ENCODE data around the gene GATAD2A. TPM values are rescaled to one million over a fixed set of nuclear protein-coding genes. Genes with fewer than 3 reads are reported as not detected.

Gene GATAD2A
- polyA plus RNA-seq, 1 donor (not counting 4 experiments of a cell fraction or from before 2014, with no cell fraction given), result 28.4 TPM

DNA sequence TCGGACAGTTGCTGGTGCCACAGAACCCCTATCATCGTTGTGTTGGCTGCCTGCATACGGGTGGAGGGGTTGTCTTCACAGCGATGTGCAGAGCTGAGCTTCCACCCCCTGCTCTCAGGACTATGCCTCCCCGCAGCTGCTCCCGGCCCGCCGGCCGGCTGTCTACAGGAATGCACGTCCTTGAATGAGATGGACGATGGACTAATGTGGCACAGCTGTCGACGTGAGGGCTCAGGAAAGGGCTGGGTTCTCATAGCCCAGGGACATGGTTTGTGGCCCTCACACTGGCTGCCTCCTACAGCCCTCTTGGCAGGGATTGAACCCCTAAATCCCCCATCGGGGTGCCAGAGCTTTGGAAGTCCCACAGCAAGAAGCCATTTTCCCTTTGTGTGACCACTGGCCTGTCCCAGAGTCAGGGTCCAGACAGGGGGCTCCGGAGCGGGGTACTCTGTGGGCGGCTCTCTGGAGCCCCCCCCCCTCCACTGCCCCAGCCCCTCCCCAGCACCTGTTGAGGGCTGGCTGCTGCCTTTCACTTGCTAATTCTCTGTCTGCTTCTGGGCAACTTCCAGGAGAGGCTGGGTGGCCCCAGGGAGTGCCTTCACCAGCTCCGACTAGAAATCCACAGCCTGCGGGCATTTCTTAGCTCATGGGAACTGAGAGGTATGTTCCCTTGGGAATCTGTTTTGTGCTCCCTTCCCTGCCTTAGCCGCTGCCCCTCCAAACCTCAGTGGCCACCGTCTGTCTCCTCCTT is 69.7 kb downstream of the GATAD2A start:
- H3K4me2 ChIP-seq (ENCODE audit: control insufficient read depth, extremely low read depth, insufficient read depth, low read depth, low read length), result no peak overlapping the region
- no peak for DNase-seq (ENCODE audit: low read depth, low spot score)
- H3K79me2 ChIP-seq (ENCODE audit: control insufficient read depth, insufficient read depth, low read length), result peaks cover 92% of the 10 kb centered on the region
- dilution Hi-C loops (cut with MboI; ENCODE audit: extremely low pct_ligation_motif_present, low sequenced_read_pairs), result no loop called here
- H3K4me1 ChIP-seq (ENCODE audit: control insufficient read depth, extremely low read depth, insufficient read depth, low read length), result no peaks in the 10 kb centered on the region
- H3K36me3 ChIP-seq (ENCODE audit: control insufficient read depth in 2 of 2, extremely low read depth in 1 of 2, insufficient read depth in 2 of 2, low read length in 2 of 2), result peaks cover 24 to 26% of the 10 kb centered on the region in 2 experiments
- no peak for FAIRE-seq
- no peak overlapping the region for H2AFZ ChIP-seq (ENCODE audit: control insufficient read depth, low read length)
- peaks cover 17% of the 10 kb centered on the region for H4K20me1 ChIP-seq (ENCODE audit: control insufficient read depth, extremely low read depth, insufficient read depth, low read length)
- H3K9me3 ChIP-seq (ENCODE audit: control insufficient read depth, low read depth, low read length), result no peaks in the 10 kb centered on the region
- no peak overlapping the region for H3K27ac ChIP-seq (ENCODE audit: control insufficient read depth, insufficient read depth, low read length)
- no peak overlapping the region for H3K9ac ChIP-seq (ENCODE audit: control insufficient read depth, extremely low read depth, insufficient read depth, low read length)
- no peak overlapping the region for H3K4me3 ChIP-seq (ENCODE audit: control insufficient read depth in 2 of 3, extremely low read depth in 1 of 3, insufficient read depth in 2 of 3, low read depth in 1 of 3, low read length in 3 of 3)
- no peaks in the 10 kb centered on the region for H3K27me3 ChIP-seq (ENCODE audit: control insufficient read depth, extremely low read depth, insufficient read depth, low read length)
- TF ChIP-seq, protein P1, sequence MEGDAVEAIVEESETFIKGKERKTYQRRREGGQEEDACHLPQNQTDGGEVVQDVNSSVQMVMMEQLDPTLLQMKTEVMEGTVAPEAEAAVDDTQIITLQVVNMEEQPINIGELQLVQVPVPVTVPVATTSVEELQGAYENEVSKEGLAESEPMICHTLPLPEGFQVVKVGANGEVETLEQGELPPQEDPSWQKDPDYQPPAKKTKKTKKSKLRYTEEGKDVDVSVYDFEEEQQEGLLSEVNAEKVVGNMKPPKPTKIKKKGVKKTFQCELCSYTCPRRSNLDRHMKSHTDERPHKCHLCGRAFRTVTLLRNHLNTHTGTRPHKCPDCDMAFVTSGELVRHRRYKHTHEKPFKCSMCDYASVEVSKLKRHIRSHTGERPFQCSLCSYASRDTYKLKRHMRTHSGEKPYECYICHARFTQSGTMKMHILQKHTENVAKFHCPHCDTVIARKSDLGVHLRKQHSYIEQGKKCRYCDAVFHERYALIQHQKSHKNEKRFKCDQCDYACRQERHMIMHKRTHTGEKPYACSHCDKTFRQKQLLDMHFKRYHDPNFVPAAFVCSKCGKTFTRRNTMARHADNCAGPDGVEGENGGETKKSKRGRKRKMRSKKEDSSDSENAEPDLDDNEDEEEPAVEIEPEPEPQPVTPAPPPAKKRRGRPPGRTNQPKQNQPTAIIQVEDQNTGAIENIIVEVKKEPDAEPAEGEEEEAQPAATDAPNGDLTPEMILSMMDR (optimal IDR thresholded peaks at IDR 0.05 in 1 of 3, IDR thresholded peaks at IDR 0.05 in 1 of 3, conservative IDR thresholded peaks at IDR 0.05 in 1 of 3; ENCODE audit: extremely low read depth in 1 of 3, insufficient read depth in 2 of 3, low read length in 3 of 3), result no peak
- no peak for TF ChIP-seq EZH2 (IDR thresholded peaks at IDR 0.05; ENCODE audit: low read length)
- peaks cover 3% of the 10 kb centered on the region for H3K9me1 ChIP-seq (ENCODE audit: control insufficient read depth, extremely low read depth, insufficient read depth, low read length)

DNA sequence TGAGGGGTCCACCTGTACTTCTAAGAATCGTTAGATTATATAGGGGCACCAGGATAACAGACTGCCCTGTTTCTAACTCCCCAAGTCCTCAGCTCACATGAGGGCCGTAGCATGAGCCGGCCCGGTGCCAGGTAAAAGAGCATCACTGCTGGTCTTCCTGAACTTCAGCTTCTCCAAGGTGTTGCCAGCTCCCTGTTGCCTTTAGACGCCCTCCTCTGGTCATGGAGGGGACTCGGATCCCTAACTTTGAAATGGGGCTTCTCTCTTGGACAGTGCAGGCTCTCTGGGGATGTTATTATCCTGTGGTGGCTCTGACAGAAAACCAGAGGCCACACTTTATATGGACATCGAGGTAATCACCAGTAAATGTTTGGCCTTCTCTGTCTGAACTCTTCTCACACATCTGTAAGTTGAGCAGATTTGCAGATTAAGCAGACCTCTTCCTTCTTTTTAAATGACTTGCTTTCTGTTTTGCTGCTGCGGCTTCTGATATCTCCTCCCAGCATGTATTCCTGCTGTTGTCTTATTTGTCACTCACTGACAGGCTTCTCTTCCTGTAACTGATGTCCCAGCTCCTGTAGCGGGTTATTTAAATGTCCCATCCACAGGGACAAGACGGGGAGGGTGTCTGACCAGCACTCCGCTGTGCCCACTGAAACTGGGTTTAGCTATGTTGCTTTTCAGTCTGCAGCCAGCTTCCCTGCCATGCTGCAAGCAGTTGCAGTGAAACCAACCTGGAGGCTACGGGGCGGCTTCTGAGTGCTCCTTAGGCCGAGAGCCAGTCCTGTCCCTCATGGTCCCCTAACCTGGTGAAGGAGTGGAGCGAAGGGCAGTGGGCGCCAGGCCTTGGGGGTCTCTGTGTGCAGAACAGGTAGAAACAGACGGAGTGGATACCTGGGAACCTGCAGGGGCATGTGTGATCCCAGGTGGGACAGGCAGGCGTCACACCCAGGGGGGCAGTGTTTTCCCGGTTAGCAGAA is 70.7 kb downstream of the GATAD2A start:
- Histone ChIP-seq H3K4me1 (ENCODE audit: control insufficient read depth, extremely low read depth, insufficient read depth, low read length) (no peaks in the 10 kb centered on the region), H3K27me3 (ENCODE audit: control insufficient read depth, extremely low read depth, insufficient read depth, low read length) (no peaks in the 10 kb centered on the region), H3K9me3 (ENCODE audit: control insufficient read depth, low read depth, low read length) (no peaks in the 10 kb centered on the region), H3K79me2 (ENCODE audit: control insufficient read depth, insufficient read depth, low read length) (peaks cover 92% of the 10 kb centered on the region), H4K20me1 (ENCODE audit: control insufficient read depth, extremely low read depth, insufficient read depth, low read length) (peaks cover 17% of the 10 kb centered on the region), H2AFZ (ENCODE audit: control insufficient read depth, low read length) (no peak overlapping the region), H3K9ac (ENCODE audit: control insufficient read depth, extremely low read depth, insufficient read depth, low read length) (no peak overlapping the region), H3K4me3 (ENCODE audit: control insufficient read depth in 2 of 3, extremely low read depth in 1 of 3, insufficient read depth in 2 of 3, low read depth in 1 of 3, low read length in 3 of 3) (no peak overlapping the region), H3K27ac (ENCODE audit: control insufficient read depth, insufficient read depth, low read length) (no peak overlapping the region), H3K9me1 (ENCODE audit: control insufficient read depth, extremely low read depth, insufficient read depth, low read length) (peaks cover 3% of the 10 kb centered on the region), H3K4me2 (ENCODE audit: control insufficient read depth, extremely low read depth, insufficient read depth, low read depth, low read length) (no peak overlapping the region), H3K36me3 (ENCODE audit: control insufficient read depth in 2 of 2, extremely low read depth in 1 of 2, insufficient read depth in 2 of 2, low read length in 2 of 2) (peaks cover 32 to 35% of the 10 kb centered on the region in 2 experiments)
- FAIRE-seq (no peak), DNase-seq (ENCODE audit: low read depth, low spot score) (no peak)
- no peak for TF ChIP-seq EZH2 (IDR thresholded peaks at IDR 0.05; ENCODE audit: low read length)
- TF ChIP-seq, protein P1 (optimal IDR thresholded peaks at IDR 0.05 in 1 of 3, IDR thresholded peaks at IDR 0.05 in 1 of 3, conservative IDR thresholded peaks at IDR 0.05 in 1 of 3; ENCODE audit: extremely low read depth in 1 of 3, insufficient read depth in 2 of 3, low read length in 3 of 3), result peak; percentile 42 to 59 (median 56)
- dilution Hi-C loops (cut with MboI; ENCODE audit: extremely low pct_ligation_motif_present, low sequenced_read_pairs), result no loop called here
